ENCODE results near the gene TSPAN18.

Gene TSPAN18

DNA sequence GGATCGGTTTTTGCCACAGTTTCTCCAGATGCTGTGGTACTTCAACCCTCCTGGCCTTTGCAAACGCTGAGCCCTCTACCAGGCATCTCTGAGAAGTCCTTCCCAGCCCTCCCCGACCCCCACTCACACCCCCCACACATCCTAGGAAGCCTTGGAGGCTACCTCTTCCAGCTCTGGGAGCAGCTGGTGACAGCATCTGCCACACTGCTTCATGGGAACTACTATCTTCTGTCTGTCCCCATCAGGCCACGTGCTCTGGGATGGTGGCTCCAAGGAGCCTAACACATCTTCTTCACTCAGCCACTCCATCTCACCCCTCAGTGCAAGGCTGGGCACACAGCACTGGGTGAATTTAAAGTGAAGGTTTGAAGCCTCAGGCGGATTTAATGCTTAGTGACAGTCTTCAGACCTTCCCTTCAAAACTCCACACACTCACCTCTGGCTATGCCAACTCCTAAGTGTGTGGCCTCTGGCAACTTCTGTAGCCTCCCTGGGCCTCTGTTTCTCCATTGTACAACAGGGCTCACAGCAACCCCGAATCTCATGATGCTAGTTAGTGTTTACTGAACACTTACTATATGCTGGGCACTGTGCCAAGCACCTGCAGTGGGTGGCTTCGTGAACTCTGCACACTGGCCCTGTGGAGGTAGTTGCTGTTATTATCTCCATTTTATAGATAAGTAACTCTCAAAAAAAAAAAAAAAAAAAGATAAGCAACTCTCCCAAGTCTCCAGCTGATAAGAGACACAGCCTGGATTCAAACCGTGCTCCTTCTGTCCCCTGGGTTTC, 231.2 kb downstream of the TSPAN18 start:
- TF ChIP-seq, protein P1, sequence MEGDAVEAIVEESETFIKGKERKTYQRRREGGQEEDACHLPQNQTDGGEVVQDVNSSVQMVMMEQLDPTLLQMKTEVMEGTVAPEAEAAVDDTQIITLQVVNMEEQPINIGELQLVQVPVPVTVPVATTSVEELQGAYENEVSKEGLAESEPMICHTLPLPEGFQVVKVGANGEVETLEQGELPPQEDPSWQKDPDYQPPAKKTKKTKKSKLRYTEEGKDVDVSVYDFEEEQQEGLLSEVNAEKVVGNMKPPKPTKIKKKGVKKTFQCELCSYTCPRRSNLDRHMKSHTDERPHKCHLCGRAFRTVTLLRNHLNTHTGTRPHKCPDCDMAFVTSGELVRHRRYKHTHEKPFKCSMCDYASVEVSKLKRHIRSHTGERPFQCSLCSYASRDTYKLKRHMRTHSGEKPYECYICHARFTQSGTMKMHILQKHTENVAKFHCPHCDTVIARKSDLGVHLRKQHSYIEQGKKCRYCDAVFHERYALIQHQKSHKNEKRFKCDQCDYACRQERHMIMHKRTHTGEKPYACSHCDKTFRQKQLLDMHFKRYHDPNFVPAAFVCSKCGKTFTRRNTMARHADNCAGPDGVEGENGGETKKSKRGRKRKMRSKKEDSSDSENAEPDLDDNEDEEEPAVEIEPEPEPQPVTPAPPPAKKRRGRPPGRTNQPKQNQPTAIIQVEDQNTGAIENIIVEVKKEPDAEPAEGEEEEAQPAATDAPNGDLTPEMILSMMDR (conservative IDR thresholded peaks at IDR 0.05; ENCODE audit: low read length): no peak
- DNase-seq (ENCODE audit: low read depth): no peak
- H3K4me3 ChIP-seq (ENCODE audit: low read length): no peak overlapping the region

DNA sequence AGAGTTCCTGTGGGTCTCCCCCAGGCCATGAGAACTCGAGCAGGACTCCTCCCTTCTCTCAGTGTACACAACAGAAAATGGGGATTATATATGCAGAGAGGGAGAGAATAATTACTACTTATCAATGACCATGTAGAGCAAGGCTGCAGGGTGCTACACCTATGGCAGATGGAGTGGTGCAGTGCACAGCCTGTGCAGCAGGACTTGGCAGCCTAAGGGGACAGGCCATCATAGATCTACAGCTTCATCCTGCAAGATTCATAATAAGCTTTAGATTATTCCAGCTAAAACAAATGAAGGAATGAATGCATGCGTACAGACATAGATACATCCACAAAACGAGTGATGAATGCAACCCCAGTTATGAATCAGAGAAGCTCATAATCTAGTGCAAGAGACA, 232.3 kb downstream of the TSPAN18 start:
- TF ChIP-seq, protein P1 (conservative IDR thresholded peaks at IDR 0.05; ENCODE audit: low read length): no peak
- DNase-seq (ENCODE audit: low read depth): no peak
- H3K4me3 ChIP-seq (ENCODE audit: low read length): no peak overlapping the region

DNA sequence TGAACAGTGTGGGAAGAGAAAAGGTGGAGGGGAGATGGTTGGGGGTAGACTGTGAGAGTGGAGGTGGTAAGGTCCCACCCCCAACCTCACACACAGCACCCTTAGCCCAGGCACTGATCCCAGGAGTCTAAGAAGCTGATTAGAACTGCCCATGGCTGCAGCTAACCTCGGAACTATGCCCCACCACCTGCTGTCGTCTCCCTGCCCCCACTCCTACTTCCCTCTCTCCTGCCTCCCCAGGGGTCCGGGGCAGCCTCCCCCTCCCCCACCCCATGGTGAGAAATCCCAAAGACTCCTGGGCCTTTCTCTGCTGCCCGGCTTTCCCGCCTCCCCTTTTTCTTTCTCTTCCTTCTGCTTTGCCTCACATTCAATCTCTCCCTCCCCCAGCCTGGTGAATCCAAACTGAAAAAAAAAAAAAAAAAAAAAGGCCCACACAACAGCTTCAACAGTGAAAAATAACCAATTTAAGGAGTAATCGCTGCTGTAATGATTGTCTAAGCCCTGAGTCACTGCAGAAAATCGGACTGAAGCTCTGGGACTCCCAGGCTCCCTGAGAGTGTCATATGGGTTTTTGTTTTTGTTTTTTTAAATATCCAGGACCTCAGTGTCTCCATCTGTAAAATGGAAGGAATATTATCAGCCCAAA, 233.6 kb downstream of the TSPAN18 start:
- DNase-seq (ENCODE audit: low read depth): no peak
- TF ChIP-seq, protein P1 (conservative IDR thresholded peaks at IDR 0.05; ENCODE audit: low read length): no peak
- H3K4me3 ChIP-seq (ENCODE audit: low read length): no peak overlapping the region

DNA sequence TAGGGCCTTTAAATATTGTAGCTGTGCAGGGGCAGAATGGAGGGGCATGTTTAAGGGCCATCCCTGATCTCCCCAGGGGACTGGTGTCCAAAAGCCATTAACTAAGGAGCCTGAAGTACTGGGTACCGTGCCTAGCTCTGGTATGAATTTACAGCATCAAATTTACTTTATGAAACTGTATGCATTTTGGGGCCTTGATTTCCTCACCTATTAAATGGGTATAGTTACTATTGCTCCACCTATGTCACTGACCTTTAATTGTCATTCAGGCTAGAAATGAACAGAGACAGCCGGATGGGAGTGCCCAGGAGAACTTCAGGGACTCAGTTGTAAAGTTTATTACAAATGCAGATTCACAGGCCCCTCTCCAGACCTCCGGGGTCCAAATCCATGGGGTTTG, 235.7 kb downstream of the TSPAN18 start:
- TF ChIP-seq, protein P1 (conservative IDR thresholded peaks at IDR 0.05; ENCODE audit: low read length): no peak

DNA sequence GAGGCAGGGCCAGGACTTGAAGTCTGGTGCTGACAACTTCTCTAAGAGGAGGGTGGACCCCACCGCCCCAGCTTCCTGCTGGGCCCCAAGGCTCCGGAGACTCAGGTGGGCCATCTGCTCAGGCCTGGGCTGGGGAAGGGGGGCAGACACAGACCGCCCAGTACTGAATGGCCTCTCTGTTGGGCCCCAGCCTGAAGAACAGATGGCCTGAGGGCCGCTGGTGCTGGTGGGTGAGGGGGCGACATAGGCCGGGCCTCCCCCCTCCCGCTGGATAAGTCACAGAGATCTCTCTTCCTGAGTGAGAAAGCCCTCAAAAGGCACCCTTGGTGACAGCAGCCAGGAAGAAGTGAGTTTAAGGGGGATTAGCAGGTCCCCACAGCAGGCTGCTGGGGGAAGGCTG, 236.4 kb downstream of the TSPAN18 start:
- no peak overlapping the region for H3K4me3 ChIP-seq (ENCODE audit: low read length)
- DNase-seq (ENCODE audit: low read depth): no peak
- TF ChIP-seq, protein P1 (conservative IDR thresholded peaks at IDR 0.05; ENCODE audit: low read length): no peak

More for the DNA sequence above, 235.7 kb downstream of the TSPAN18 start:
- H3K4me3 ChIP-seq (ENCODE audit: low read length): no peak overlapping the region
- DNase-seq (ENCODE audit: low read depth): no peak

DNA sequence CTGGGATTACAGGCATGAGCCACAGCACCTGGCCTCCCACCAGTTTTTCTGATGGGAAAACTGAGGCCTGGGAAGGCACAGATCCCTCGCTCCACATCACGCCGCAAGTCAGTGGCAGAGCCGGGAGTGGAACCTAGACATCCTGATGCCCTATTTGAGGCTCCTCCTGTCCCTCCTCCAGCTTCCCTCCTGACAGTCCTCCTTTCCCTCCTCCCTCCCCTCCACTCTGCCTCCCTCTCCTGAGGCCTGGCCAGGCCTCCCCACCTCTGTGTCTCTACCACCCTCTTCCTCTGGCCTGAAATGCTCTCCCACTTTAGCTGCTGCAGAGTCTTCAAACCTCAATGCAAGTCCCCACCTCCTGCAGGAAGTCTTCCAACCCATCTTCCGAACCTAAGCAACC, 237.2 kb downstream of the TSPAN18 start:
- TF ChIP-seq, protein P1 (conservative IDR thresholded peaks at IDR 0.05; ENCODE audit: low read length): no peak
- H3K4me3 ChIP-seq (ENCODE audit: low read length): no peak overlapping the region
- no peak for DNase-seq (ENCODE audit: low read depth)

Data from AG10803 (cell line).